ENCODE data around the gene MAGT1.

DNA sequence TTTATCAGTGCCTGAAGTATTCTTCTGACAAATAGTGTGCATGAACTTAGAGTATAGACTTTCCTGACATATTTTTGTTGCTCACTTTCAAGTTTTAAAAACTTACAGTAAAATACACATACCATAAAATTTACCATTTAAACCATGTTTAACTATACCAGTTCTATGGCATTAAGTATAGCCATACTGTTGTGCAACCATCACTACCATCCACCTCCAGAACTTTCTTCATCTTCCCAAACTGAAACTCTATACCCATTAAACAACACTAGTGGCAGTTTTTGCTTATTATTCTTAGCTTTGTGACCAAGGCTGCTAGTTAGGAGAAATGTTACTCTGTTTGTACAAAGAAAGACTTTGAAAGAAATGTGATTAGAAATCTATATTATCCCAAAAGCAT is 41.1 kb upstream of the MAGT1 start:
- TF ChIP-seq EZH2phosphoT487 (IDR thresholded peaks at IDR 0.05; ENCODE audit: insufficient read depth, low read depth) (no peak), EZH2 (IDR thresholded peaks at IDR 0.05; ENCODE audit: insufficient read depth, poor library complexity, severe bottlenecking) (no peak)
